ENCODE data around the gene PPP2R2D.

GRCh38 chr10:131929122-131929845 lies 28.5 kb downstream of the PPP2R2D start:
- TF ChIP-seq CTCF (IDR thresholded peaks at IDR 0.05), result no peak
- TF ChIP-seq POLR2A (IDR thresholded peaks at IDR 0.05), result no peak

All from right lobe of liver (tissue), 4 donors.